HUES64 (cell line): ENCODE results near the gene UIMC1.

Source experiments
- H3K27ac ChIP-seq: 2 replicates; pipeline ENCODE4 v1.7.0; 2013; ENCODE audit warnings: low read depth, low read length, inconsistent platforms
- H3K27me3 ChIP-seq: 2 replicates; pipeline ENCODE4 v1.6.1; 2013; ENCODE audit warnings: mild to moderate bottlenecking, low read length; ENCODE audit not compliant: insufficient read depth
- H3K36me3 ChIP-seq: 2 replicates; pipeline ENCODE4 v1.6.1; 2013; ENCODE audit warnings: mild to moderate bottlenecking, low read length; ENCODE audit not compliant: insufficient read depth
- H3K4me1 ChIP-seq: 2 replicates; pipeline ENCODE4 v1.6.1; 2013; ENCODE audit warnings: mild to moderate bottlenecking, low read length, moderate library complexity; ENCODE audit not compliant: insufficient read depth
- H3K4me3 ChIP-seq: 2 replicates; pipeline ENCODE4 v1.5.1; 2013; ENCODE audit warnings: mild to moderate bottlenecking, low read length, moderate library complexity
- H3K9ac ChIP-seq: 2 replicates; pipeline ENCODE4 v1.6.1; 2013; ENCODE audit warnings: mild to moderate bottlenecking, low read depth, low read length
- H3K9me3 ChIP-seq: 2 replicates; pipeline ENCODE4 v1.6.1; 2013; ENCODE audit warnings: low read depth, low read length; ENCODE audit not compliant: insufficient read depth
- WGBS: fragments of 150-250, 120-280 bp; methylation state at CpG from one replicate; pipeline ENCODE4 v1.1.7; 2013; ENCODE audit warnings: missing lambda C conversion rate; 5-methylcytosine and 5-hydroxymethylcytosine counted together

UIMC1 gene

GRCh38 chr5:176856746-176857145 lies 149.8 kb downstream of the UIMC1 start:
- Histone ChIP-seq H3K4me3 (no peak overlapping the region), H3K9ac (no peak overlapping the region), H3K36me3 (no peaks in the 10 kb centered on the region), H3K27ac (no peak overlapping the region), H3K27me3 (no peaks in the 10 kb centered on the region), H3K4me1 (no peaks in the 10 kb centered on the region; the same call in 1 of the 2 replicates), H3K9me3 (no peaks in the 10 kb centered on the region)
- 78% methylated on average over 8 of the region's 8 CpGs for WGBS

- Histone ChIP-seq H3K27ac (no peak overlapping the region), H3K36me3 (no peaks in the 10 kb centered on the region), H3K27me3 (no peaks in the 10 kb centered on the region), H3K4me1 (no peaks in the 10 kb centered on the region), H3K4me3 (no peak overlapping the region), H3K9ac (no peak overlapping the region), H3K9me3 (no peaks in the 10 kb centered on the region)
- WGBS = 95% methylated on average over 18 of the region's 18 CpGs
Measured at GRCh38 chr5:176855598-176855997, 151.0 kb downstream of the UIMC1 start.
